Stomach (tissue), 4 donors: ENCODE data around the gene PIK3R4.

Experiments
- POLR2A ChIP-seq, 4 donors: fragments of 450-650 bp; IDR thresholded peaks; one replicate each; pipeline ENCODE4 v1.6.1; 2016; ENCODE audit warnings: antibody characterized with exemption in 4 of 4, control low read depth in 2 of 4, mild to moderate bottlenecking in 1 of 4, moderate library complexity in 1 of 4
- POLR2AphosphoS5 ChIP-seq, 3 donors: sonication (generic); formaldehyde crosslinking; IDR thresholded peaks; one replicate each; pipeline ENCODE4 v1.6.1; 2016; ENCODE audit warnings: antibody characterized with exemption in 3 of 3
- TF ChIP-seq, protein P1 (sequence below), 7 experiments: fragments of 450-650 bp in 4 of 7; fragments of 200-600 bp in 3 of 7; sonication (generic) in 3 of 7; IDR thresholded peaks; one replicate each; pipeline ENCODE4 v1.5.1; 2016 to 2019; ENCODE audit warnings: antibody characterized with exemption in 7 of 7, control low read depth in 2 of 7, mild to moderate bottlenecking in 1 of 7

DNA sequence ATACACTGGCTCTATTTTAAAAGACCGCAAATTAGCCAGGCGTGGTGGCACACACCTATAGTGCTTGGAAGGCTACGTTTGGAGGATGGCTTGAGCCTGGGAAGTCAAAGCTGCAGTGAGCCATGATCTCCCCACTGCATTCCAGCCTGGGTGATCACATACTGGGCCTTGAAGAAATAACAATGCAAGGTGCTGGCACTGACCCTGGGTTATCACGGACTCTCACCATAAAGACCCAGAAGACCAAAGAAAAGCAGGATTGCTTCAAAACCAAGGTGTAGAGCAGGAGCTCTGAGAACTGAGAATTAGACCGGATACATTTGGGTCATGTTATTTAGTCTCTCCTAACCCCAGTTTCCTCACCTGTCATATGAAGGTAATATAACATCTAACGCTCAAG lies 14.8 kb downstream of the PIK3R4 start:
- TF ChIP-seq, protein P1, sequence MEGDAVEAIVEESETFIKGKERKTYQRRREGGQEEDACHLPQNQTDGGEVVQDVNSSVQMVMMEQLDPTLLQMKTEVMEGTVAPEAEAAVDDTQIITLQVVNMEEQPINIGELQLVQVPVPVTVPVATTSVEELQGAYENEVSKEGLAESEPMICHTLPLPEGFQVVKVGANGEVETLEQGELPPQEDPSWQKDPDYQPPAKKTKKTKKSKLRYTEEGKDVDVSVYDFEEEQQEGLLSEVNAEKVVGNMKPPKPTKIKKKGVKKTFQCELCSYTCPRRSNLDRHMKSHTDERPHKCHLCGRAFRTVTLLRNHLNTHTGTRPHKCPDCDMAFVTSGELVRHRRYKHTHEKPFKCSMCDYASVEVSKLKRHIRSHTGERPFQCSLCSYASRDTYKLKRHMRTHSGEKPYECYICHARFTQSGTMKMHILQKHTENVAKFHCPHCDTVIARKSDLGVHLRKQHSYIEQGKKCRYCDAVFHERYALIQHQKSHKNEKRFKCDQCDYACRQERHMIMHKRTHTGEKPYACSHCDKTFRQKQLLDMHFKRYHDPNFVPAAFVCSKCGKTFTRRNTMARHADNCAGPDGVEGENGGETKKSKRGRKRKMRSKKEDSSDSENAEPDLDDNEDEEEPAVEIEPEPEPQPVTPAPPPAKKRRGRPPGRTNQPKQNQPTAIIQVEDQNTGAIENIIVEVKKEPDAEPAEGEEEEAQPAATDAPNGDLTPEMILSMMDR (IDR thresholded peaks at IDR 0.05): no peak
- TF ChIP-seq POLR2A (IDR thresholded peaks at IDR 0.05) (no peak), POLR2AphosphoS5 (IDR thresholded peaks at IDR 0.05) (no peak)
